Fibroblast of gingiva (primary cell): ENCODE results near the gene MEF2D.
A peak's percentile ranks its signal among the peaks of the same experiment; 100 is the strongest.

ENCODE experiments used
- DNase-seq: peaks from one replicate; pipeline ENCODE4 v3.0.0-alpha.2; 2011; ENCODE audit warnings: low read depth

Gene MEF2D

GRCh38 chr1:156427957-156428356 is 72.6 kb downstream of the MEF2D start:
- no peak for DNase-seq

- DNase-seq, result no peak
Measured at GRCh38 chr1:156425943-156426342, 74.6 kb downstream of the MEF2D start.

GRCh38 chr1:156424806-156425432 is 75.7 kb downstream of the MEF2D start:
- DNase-seq, result no peak

GRCh38 chr1:156423422-156424352 is 76.9 kb downstream of the MEF2D start:
- no peak for DNase-seq

GRCh38 chr1:156422602-156423091 is 77.9 kb downstream of the MEF2D start:
- DNase-seq, result no peak

- DNase-seq, result no peak
Measured at GRCh38 chr1:156421939-156422601, 78.5 kb downstream of the MEF2D start.

GRCh38 chr1:156421062-156421938 is 79.3 kb downstream of the MEF2D start:
- peak; percentile 35 for DNase-seq

GRCh38 chr1:156420205-156421061 is 80.1 kb downstream of the MEF2D start:
- no peak for DNase-seq

- DNase-seq, result no peak
Measured at GRCh38 chr1:156419854-156420204, 80.7 kb downstream of the MEF2D start.

GRCh38 chr1:156418416-156419070 is 82.0 kb downstream of the MEF2D start:
- no peak for DNase-seq

- DNase-seq, result no peak
Measured at GRCh38 chr1:156417401-156418020, 83.1 kb downstream of the MEF2D start.

- DNase-seq, result no peak
Measured at GRCh38 chr1:156416993-156417392, 83.6 kb downstream of the MEF2D start.

- DNase-seq, result no peak
Measured at GRCh38 chr1:156414461-156415064, 86.0 kb downstream of the MEF2D start.
